Measurements from ENCODE around the gene CXCL8.
A peak's percentile ranks its signal among the peaks of the same experiment; 100 is the strongest.

DNA sequence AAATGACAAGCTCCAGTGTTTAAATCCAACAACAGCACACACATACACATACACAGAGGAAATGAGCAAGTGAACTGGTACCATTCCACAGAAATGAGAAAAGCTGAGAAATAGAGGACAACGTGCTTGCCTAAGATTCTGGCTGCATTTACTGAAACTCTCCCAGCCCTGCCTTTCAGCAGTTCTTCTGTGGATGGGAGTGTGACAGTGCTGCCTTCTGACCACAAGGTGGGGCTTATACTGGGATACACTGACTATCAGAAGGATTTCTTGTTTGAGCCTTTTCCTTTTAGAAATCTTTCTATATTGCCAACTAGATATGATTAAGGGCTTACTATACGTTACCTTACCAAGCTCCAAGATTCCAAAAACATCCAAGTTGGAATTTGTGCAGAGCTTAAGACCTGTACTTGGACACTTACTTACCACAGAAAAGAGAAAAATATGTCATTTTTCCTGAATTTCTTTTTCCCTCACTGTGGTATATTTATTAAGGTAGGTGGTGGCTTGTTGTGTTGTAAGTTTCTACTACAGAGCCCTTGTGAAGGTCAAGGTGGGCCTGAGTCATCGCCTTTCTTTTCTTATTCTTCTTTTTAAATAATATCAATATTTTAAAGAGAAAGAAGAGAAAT is 10.7 kb upstream of the CXCL8 start:
- TF ChIP-seq, protein P1, sequence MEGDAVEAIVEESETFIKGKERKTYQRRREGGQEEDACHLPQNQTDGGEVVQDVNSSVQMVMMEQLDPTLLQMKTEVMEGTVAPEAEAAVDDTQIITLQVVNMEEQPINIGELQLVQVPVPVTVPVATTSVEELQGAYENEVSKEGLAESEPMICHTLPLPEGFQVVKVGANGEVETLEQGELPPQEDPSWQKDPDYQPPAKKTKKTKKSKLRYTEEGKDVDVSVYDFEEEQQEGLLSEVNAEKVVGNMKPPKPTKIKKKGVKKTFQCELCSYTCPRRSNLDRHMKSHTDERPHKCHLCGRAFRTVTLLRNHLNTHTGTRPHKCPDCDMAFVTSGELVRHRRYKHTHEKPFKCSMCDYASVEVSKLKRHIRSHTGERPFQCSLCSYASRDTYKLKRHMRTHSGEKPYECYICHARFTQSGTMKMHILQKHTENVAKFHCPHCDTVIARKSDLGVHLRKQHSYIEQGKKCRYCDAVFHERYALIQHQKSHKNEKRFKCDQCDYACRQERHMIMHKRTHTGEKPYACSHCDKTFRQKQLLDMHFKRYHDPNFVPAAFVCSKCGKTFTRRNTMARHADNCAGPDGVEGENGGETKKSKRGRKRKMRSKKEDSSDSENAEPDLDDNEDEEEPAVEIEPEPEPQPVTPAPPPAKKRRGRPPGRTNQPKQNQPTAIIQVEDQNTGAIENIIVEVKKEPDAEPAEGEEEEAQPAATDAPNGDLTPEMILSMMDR (conservative IDR thresholded peaks at IDR 0.05 in 1 of 2, IDR thresholded peaks at IDR 0.05 in 1 of 2; ENCODE audit: extremely low read depth in 1 of 2, insufficient read depth in 1 of 2, low read depth in 1 of 2, low read length in 2 of 2), result peak; percentile 88 to 96
- TF ChIP-seq EZH2 (IDR thresholded peaks at IDR 0.05; ENCODE audit: borderline replicate concordance, low read length), result no peak

Measured in mammary epithelial cell (primary cell).